GM13976 (cell line): ENCODE measurements around the gene JAK3.
"Not testable (repeated sequence)": the region's sequence is repeated elsewhere in the genome, so short reads cannot be mapped to it uniquely, and the experiment has no call there.

Source experiments
- DNase-seq: peaks from one replicate; pipeline ENCODE4 v3.0.0; 2012; ENCODE audit warnings: low spot score
- in situ Hi-C: fragments of 300-500 bp; cut with MboI; formaldehyde crosslinking; loops from one replicate; pipeline ENCODE4 v1.12.0; 2022; ENCODE audit warnings: low sequenced_read_pairs, mixed read lengths, inconsistent platforms; ENCODE audit not compliant: unreplicated experiment
- TF ChIP-seq, protein P1 (sequence below): IDR thresholded peaks from 2 replicates; pipeline ENCODE4 v1.5.1; 2012; ENCODE audit warnings: borderline replicate concordance, mild to moderate bottlenecking; ENCODE audit not compliant: insufficient read depth; ENCODE audit errors: extremely low read depth, missing control alignments, control extremely low read depth

Gene JAK3

GRCh38 chr19:17788632-17789031 lies 59.1 kb downstream of the JAK3 start:
- in situ Hi-C loops: no loop called here
- no peak for DNase-seq
- TF ChIP-seq, protein P1, sequence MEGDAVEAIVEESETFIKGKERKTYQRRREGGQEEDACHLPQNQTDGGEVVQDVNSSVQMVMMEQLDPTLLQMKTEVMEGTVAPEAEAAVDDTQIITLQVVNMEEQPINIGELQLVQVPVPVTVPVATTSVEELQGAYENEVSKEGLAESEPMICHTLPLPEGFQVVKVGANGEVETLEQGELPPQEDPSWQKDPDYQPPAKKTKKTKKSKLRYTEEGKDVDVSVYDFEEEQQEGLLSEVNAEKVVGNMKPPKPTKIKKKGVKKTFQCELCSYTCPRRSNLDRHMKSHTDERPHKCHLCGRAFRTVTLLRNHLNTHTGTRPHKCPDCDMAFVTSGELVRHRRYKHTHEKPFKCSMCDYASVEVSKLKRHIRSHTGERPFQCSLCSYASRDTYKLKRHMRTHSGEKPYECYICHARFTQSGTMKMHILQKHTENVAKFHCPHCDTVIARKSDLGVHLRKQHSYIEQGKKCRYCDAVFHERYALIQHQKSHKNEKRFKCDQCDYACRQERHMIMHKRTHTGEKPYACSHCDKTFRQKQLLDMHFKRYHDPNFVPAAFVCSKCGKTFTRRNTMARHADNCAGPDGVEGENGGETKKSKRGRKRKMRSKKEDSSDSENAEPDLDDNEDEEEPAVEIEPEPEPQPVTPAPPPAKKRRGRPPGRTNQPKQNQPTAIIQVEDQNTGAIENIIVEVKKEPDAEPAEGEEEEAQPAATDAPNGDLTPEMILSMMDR: no peak

- no peak for DNase-seq
- TF ChIP-seq, protein P1: no peak
- in situ Hi-C loops: no loop called here
These were observed 60.4 kb downstream of the JAK3 start for GRCh38 chr19:17787274-17787913.

GRCh38 chr19:17784201-17785008 lies 63.4 kb downstream of the JAK3 start:
- in situ Hi-C loops: no loop called here
- TF ChIP-seq, protein P1: peak; percentile 74
- DNase-seq: peak; percentile 90

DNA sequence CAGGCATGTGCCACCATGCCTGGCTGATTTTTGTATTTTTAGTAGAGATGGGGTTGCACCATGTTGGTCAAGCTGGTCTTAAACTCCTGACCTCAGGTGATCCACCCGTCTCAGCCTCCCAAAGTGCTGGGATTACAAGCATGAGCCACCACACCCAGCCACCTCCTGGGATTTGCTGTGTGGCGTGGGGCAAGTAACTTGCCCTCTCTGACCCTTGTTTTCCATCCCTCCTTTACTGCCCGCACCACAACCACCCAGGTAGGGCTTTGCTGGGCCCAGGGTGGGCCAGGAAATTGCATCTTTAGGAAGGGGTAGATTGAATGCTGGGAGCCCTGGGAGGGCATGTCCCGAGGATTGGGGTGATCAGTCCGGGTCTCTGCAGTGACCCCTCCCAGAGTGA lies 64.1 kb downstream of the JAK3 start:
- in situ Hi-C loops, DNase-seq: not testable (repeated sequence)

- in situ Hi-C loops: no loop called here
- DNase-seq: no peak
- TF ChIP-seq, protein P1: no peak
These were observed 67.0 kb downstream of the JAK3 start for GRCh38 chr19:17780781-17781180.

- TF ChIP-seq, protein P1: no peak
- in situ Hi-C loops: no loop called here
These were observed 68.5 kb downstream of the JAK3 start for GRCh38 chr19:17778968-17779929.

More at GRCh38 chr19:17778968-17779929, 68.5 kb downstream of the JAK3 start:
- no peak for DNase-seq
